IMR-90 (cell line): ENCODE results near the gene DCAF15. TPM values are rescaled to one million over a fixed set of nuclear protein-coding genes. Genes with fewer than 3 reads are reported as not detected.

Experiments used
- ATAC-seq: fragments of 200-7000 bp; cut with Tn5 transposase; 2 replicates; pipeline ENCODE4 v1.9.1; 2020; ENCODE audit warnings: low read depth, mild to moderate bottlenecking, moderate library complexity
- BruUV-seq: library from RNA; stranded (reverse); fragments of 400-500 nt; replicated peaks from 2 replicates; lab custom pipeline; 2021; lab: Mats Ljungman, UMichigan
- CTCF ChIA-PET: fragments of 300-600 bp; formaldehyde crosslinking; extraction: SDS; loops from one replicate; lab custom pipeline; 2021; ENCODE audit warnings: antibody characterized with exemption; lab: Yijun Ruan, JAX
- POLR2A ChIA-PET: fragments of 300-600 bp; sonication (Branson Sonifier 250); formaldehyde crosslinking; loops from one replicate; lab custom pipeline; 2022; ENCODE audit warnings: antibody characterized with exemption; ENCODE audit not compliant: unreplicated experiment; lab: Charles Lee
- DNase-seq: peaks from one replicate; pipeline ENCODE4 v3.0.0; 2013
- H2AFZ ChIP-seq: replicated peaks from 2 replicates; pipeline ENCODE3; 2013; ENCODE audit warnings: low read length, mild to moderate bottlenecking; ENCODE audit not compliant: poor library complexity
- H2AK5ac ChIP-seq: 2 replicates; pipeline ENCODE4 v1.6.1; 2013; ENCODE audit warnings: low read depth, low read length, inconsistent platforms
- H2AK9ac ChIP-seq: replicated peaks from 2 replicates; pipeline ENCODE3; 2013; ENCODE audit warnings: mild to moderate bottlenecking, low read depth, low read length, moderate library complexity; ENCODE audit not compliant: poor library complexity
- H2BK120ac ChIP-seq: 2 replicates; pipeline ENCODE4 v1.6.1; 2013; ENCODE audit warnings: low read depth, low read length, inconsistent platforms
- H2BK15ac ChIP-seq: 3 replicates; pipeline ENCODE4 v1.6.1; 2013; ENCODE audit warnings: low read depth, low read length, inconsistent platforms
- H2BK20ac ChIP-seq: 2 replicates; pipeline ENCODE4 v1.6.1; 2013; ENCODE audit warnings: low read depth, mild to moderate bottlenecking, inconsistent platforms, low read length, moderate library complexity
- H2BK5ac ChIP-seq: 2 replicates; pipeline ENCODE4 v1.6.1; 2013; ENCODE audit warnings: mild to moderate bottlenecking, low read depth, low read length, inconsistent platforms; ENCODE audit not compliant: poor library complexity, severe bottlenecking
- H3K14ac ChIP-seq: replicated peaks from 2 replicates; pipeline ENCODE4 v1.6.1; 2013; ENCODE audit warnings: low read depth, low read length, inconsistent platforms
- H3K18ac ChIP-seq: 2 replicates; pipeline ENCODE4 v1.6.1; 2013; ENCODE audit warnings: low read depth, low read length, control low read depth
- H3K23ac ChIP-seq: 2 replicates; pipeline ENCODE4 v1.6.1; 2013; ENCODE audit warnings: low read depth, low read length, inconsistent platforms
- H3K27ac ChIP-seq: 2 replicates; pipeline ENCODE4 v1.5.1; 2013; ENCODE audit warnings: mild to moderate bottlenecking, control low read depth, low read length; ENCODE audit not compliant: insufficient read depth
- H3K27me3 ChIP-seq: 2 replicates; pipeline ENCODE4 v1.6.1; 2013; ENCODE audit warnings: low read length; ENCODE audit not compliant: control insufficient read depth, insufficient read depth
- H3K36me3 ChIP-seq: 2 replicates; pipeline ENCODE4 v1.6.1; 2013; ENCODE audit warnings: low read length, mixed read lengths; ENCODE audit not compliant: control insufficient read depth, insufficient read depth
- H3K4ac ChIP-seq: 2 replicates; pipeline ENCODE4 v1.6.1; 2013; ENCODE audit warnings: low read depth, low read length, inconsistent platforms
- H3K4me1 ChIP-seq: 2 replicates; pipeline ENCODE4 v1.6.1; 2013; ENCODE audit warnings: low read length, mixed read lengths; ENCODE audit not compliant: control insufficient read depth, insufficient read depth
- H3K4me2 ChIP-seq: 2 replicates; pipeline ENCODE4 v1.6.1; 2013; ENCODE audit warnings: low read depth, mild to moderate bottlenecking, control low read depth, low read length, moderate library complexity
- H3K4me3 ChIP-seq: 2 replicates; pipeline ENCODE4 v1.5.1; 2013; ENCODE audit warnings: low read depth, mild to moderate bottlenecking, control low read depth, low read length, moderate library complexity; ENCODE audit not compliant: insufficient read depth
- H3K56ac ChIP-seq: 2 replicates; pipeline ENCODE4 v1.6.1; 2013; ENCODE audit warnings: low read length, inconsistent platforms; ENCODE audit not compliant: insufficient read depth; ENCODE audit errors: extremely low read depth
- H3K79me1 ChIP-seq, 2 experiments: 2 replicates each; pipeline ENCODE4 v1.6.1; 2013; ENCODE audit warnings: low read length in 2 of 2, inconsistent platforms in 1 of 2, low read depth in 1 of 2
- H3K9ac ChIP-seq: 2 replicates; pipeline ENCODE4 v1.6.1; 2013; ENCODE audit warnings: low read depth, low read length, control low read depth
- H3K9me1 ChIP-seq: 2 replicates; pipeline ENCODE4 v1.6.1; 2013; ENCODE audit warnings: low read length, inconsistent platforms; ENCODE audit not compliant: insufficient read depth
- H3K9me3 ChIP-seq: 2 replicates; pipeline ENCODE4 v1.6.1; 2013; ENCODE audit warnings: low read length; ENCODE audit not compliant: control insufficient read depth, insufficient read depth
- H4K20me1 ChIP-seq: 2 replicates; pipeline ENCODE4 v1.6.1; 2013; ENCODE audit warnings: low read length, inconsistent platforms; ENCODE audit not compliant: insufficient read depth
- H4K5ac ChIP-seq: 2 replicates; pipeline ENCODE4 v1.6.1; 2013; ENCODE audit warnings: mild to moderate bottlenecking, low read depth, low read length, control low read depth
- H4K8ac ChIP-seq, 2 experiments: 2 replicates each; pipeline ENCODE4 v1.6.1; 2013; ENCODE audit warnings: low read depth in 2 of 2, low read length in 2 of 2, control low read depth in 1 of 2, inconsistent platforms in 1 of 2
- H4K91ac ChIP-seq: 2 replicates; pipeline ENCODE4 v1.6.1; 2013; ENCODE audit warnings: low read depth, low read length, inconsistent platforms; ENCODE audit not compliant: insufficient read depth
- MAFK ChIP-seq: IDR thresholded peaks from 2 replicates; pipeline ENCODE4 v1.6.1; 2012; ENCODE audit warnings: low read depth, low read length, improper control_type of control experiment
- NFE2L2 ChIP-seq: fragments of 150-350 bp; IDR thresholded peaks from 2 replicates; pipeline ENCODE4 v1.6.1; 2016; ENCODE audit warnings: low read depth, mild to moderate bottlenecking, low read length
- WGBS, 2 experiments: methylation state at CpG; one replicate each; pipeline versions ENCODE4 v1.1.5 to v1.1.7; 2013; ENCODE audit warnings: missing lambda C conversion rate in 2 of 2; ENCODE audit not compliant: insufficient read length in 1 of 2; ENCODE audit errors: extremely low coverage in 2 of 2; 5-methylcytosine and 5-hydroxymethylcytosine counted together
- dilution Hi-C: fragments of 300-500 bp; cut with HindIII; formaldehyde crosslinking; loops from one replicate; pipeline ENCODE4 v1.14.3; 2018; ENCODE audit warnings: low sequenced_read_pairs; ENCODE audit not compliant: unreplicated experiment
- in situ Hi-C: fragments of 300-500 bp; cut with MboI; formaldehyde crosslinking; loops from 3 replicates; pipeline ENCODE4 v1.14.3; 2019; ENCODE audit warnings: low sequenced_read_pairs, inconsistent platforms, mixed read lengths
- intact Hi-C: fragments of 100-400 bp; cut with micrococcal nuclease; formaldehyde crosslinking; loops from 2 replicates; pipeline ENCODE4 v1.10.0; 2022
- polyA plus RNA-seq, 3 experiments: library from polyadenylated mRNA; depleted of rRNA; stranded (reverse); fragments of >200 nt; gene quantifications; 2 replicates each; pipeline ENCODE4 v1.2.3, GENCODE V29; 2012; ENCODE audit warnings: low replicate concordance in 1 of 3
- total RNA-seq: library from RNA; depleted of rRNA; stranded (reverse); fragments of >200 nt; gene quantifications from 2 replicates; pipeline ENCODE4 v1.2.3, GENCODE V29; 2012

The DCAF15 gene
- total and polyA plus RNA-seq, 2 of the 4 experiments (the other 2 are of a cell fraction) = 6.8 to 31.0 TPM

DNA sequence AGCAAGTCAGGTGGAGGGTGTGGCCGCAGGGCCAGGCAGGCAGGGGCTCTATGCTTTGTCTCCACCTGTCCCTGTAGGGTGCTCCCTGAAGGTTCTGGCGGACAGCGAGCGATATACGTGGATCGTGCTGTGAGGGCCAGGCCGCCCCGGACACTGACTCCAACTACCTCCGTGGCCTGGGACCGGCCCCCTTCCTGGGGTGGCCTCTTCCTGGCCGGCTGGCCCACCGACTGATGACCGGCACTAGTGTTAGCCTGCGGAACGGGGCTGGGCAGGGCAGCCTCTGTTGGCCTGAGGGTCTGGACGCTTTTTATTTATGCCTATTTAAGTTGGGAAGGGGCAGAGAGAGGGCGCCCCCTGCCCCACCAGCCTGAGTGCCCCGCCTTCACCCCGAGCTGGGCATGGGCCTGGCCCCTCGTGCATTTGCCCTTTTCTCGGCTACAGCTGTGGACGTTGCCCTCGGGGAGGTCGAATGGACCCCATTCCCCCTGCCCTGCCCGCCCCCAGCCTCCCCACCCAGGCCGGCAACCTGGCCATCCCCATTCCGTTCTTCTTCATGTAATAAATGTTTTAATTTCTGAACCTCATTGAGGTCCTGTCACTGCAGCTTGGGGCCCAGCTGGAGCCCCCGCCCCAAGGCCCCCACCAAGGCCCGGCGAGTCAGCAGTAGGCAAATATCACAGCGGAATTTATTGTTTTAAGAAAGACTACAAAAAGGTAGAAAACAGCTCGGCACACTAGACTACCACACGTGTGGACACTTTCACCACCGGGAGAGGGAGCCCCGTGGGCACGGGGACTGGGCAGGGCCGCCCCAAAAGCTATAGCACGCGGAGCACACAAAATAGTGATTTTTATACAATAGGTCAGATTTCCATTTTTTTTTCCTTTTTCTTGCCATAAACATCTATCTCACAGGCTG lies 8.8 kb downstream of the DCAF15 start:
- Histone ChIP-seq H4K91ac (no peak overlapping the region), H3K18ac (no peak overlapping the region), H3K36me3 (peaks cover 42% of the 10 kb centered on the region), H2AK5ac (no peak overlapping the region), H3K4ac (no peak overlapping the region), H3K9ac (no peak overlapping the region), H2AK9ac (no peak overlapping the region), H2BK120ac (no peak overlapping the region), H3K79me1 (peaks cover 0 to 8% of the 10 kb centered on the region in 2 experiments; a peak in 1 of 4 replicates), H3K9me1 (no peaks in the 10 kb centered on the region), H4K20me1 (peaks cover 7% of the 10 kb centered on the region), H3K4me2 (no peak overlapping the region), H3K4me1 (peaks cover 9% of the 10 kb centered on the region), H3K4me3 (no peak overlapping the region), H2BK15ac (no peak overlapping the region), H3K14ac (no peak overlapping the region), H4K5ac (no peak overlapping the region), H2AFZ (no peak overlapping the region), H3K27ac (no peak overlapping the region), H3K9me3 (no peaks in the 10 kb centered on the region), H2BK20ac (no peak overlapping the region), H3K27me3 (no peaks in the 10 kb centered on the region), H3K23ac (no peak overlapping the region), H4K8ac (no peak overlapping the region), H2BK5ac (no peak overlapping the region), H3K56ac (no peak overlapping the region)
- TF ChIP-seq MAFK = no peak
- no peak for TF ChIP-seq NFE2L2
- dilution Hi-C loops (no loop called here), in situ Hi-C loops (no loop called here), intact Hi-C loops (no loop called here)
- POLR2A ChIA-PET = no interaction called here
- no peak for ATAC-seq
- DNase-seq = no peak
- 78% methylated on average over 5 of the region's 39 CpGs; no CpG with 5 or more reads in 1 of the 2 experiments for WGBS, 2 experiments
- no TSS peak for BruUV-seq
- CTCF ChIA-PET = interaction anchor here (0.6 kb wide), 1 partner anchor 92 kb away, joined by 3 read pairs; no protein-coding TSS in a partner anchor
